Fibroblast of the aortic adventitia (primary cell): Measurements from ENCODE around the gene DAP. TPM values are rescaled to one million over a fixed set of nuclear protein-coding genes. Genes with fewer than 3 reads are reported as not detected.

Source experiments
- DNase-seq: peaks from one replicate; pipeline ENCODE4 v3.0.0-alpha.2; 2010; ENCODE audit warnings: low read depth
- H3K4me3 ChIP-seq: 2 replicates; pipeline ENCODE4 v1.5.1; 2011; ENCODE audit warnings: low read depth, mild to moderate bottlenecking, control low read depth, low read length, moderate library complexity
- CTCF ChIP-seq: IDR thresholded peaks from 2 replicates; pipeline ENCODE4 v1.5.1; 2011; ENCODE audit warnings: mild to moderate bottlenecking, low read length, control low read depth, inconsistent platforms; ENCODE audit not compliant: insufficient read depth
- total RNA-seq: library from RNA; depleted of rRNA; stranded (reverse); fragments of >200 nt; gene quantifications from 2 replicates; pipeline ENCODE4 v1.2.3, GENCODE V29; 2012; ENCODE audit warnings: low replicate concordance

Gene DAP
- total RNA-seq, 1 donor: 49.3 TPM

GRCh38 chr5:10752451-10752850 lies 8.6 kb downstream of the DAP start:
- TF ChIP-seq CTCF: no peak
- H3K4me3 ChIP-seq: no peak overlapping the region
- DNase-seq: no peak

- no peak for DNase-seq
- TF ChIP-seq CTCF: no peak
- no peak overlapping the region for H3K4me3 ChIP-seq
Measured at GRCh38 chr5:10750909-10751308, 10.1 kb downstream of the DAP start.

- TF ChIP-seq CTCF: no peak
Measured at GRCh38 chr5:10747678-10748622, 13.1 kb downstream of the DAP start.

GRCh38 chr5:10746711-10747110 lies 14.3 kb downstream of the DAP start:
- no peak for TF ChIP-seq CTCF

More at GRCh38 chr5:10747678-10748622, 13.1 kb downstream of the DAP start:
- no peak for DNase-seq
- H3K4me3 ChIP-seq: no peak overlapping the region

GRCh38 chr5:10745133-10745532 lies 15.9 kb downstream of the DAP start:
- no peak overlapping the region for H3K4me3 ChIP-seq
- no peak for TF ChIP-seq CTCF
- DNase-seq: no peak

More at GRCh38 chr5:10746711-10747110, 14.3 kb downstream of the DAP start:
- DNase-seq: no peak
- no peak overlapping the region for H3K4me3 ChIP-seq

- no peak overlapping the region for H3K4me3 ChIP-seq
- no peak for TF ChIP-seq CTCF
- DNase-seq: no peak
Measured at GRCh38 chr5:10744681-10745080, 16.4 kb downstream of the DAP start.

GRCh38 chr5:10743951-10744350 lies 17.1 kb downstream of the DAP start:
- no peak overlapping the region for H3K4me3 ChIP-seq
- no peak for DNase-seq
- TF ChIP-seq CTCF: no peak
